GM18511 (cell line): ENCODE measurements around the gene CENPS.
"Not testable (repeated sequence)": the region's sequence is repeated elsewhere in the genome, so short reads cannot be mapped to it uniquely, and the experiment has no call there.

Experiments
- ATAC-seq: cut with Tn5 transposase; IDR thresholded peaks from one replicate; pipeline ENCODE4 v1.9.1; 2021; ENCODE audit warnings: mild to moderate bottlenecking, moderate library complexity; ENCODE audit not compliant: unreplicated experiment

The CENPS gene

GRCh38 chr1:10450156-10450814, 20.1 kb downstream of the CENPS start:
- ATAC-seq, result no peak

GRCh38 chr1:10450836-10451235, 20.6 kb downstream of the CENPS start:
- ATAC-seq, result no peak

DNA sequence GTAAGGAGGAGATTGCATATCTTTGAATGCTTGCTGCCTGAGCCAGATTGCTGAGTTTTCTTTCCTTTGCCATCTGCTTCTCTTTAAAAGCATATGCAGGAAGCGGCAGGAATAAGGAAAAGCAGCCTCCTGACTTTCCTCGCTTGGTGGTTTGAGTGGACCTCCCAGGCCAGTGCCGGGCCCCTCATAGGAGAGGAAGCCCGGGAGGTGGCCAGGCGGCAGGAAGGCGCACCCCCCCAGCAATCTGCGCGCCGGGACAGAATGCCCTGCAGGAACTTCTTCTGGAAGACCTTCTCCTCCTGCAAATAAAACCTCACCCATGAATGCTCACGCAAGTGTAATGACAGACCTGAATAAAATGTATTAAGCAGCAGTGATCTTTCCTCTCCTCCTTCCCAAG, 21.1 kb downstream of the CENPS start:
- ATAC-seq, result no peak

- no peak for ATAC-seq
Measured at GRCh38 chr1:10456048-10456447, 25.8 kb downstream of the CENPS start.

- no peak for ATAC-seq
Measured at GRCh38 chr1:10456661-10457060, 26.4 kb downstream of the CENPS start.

DNA sequence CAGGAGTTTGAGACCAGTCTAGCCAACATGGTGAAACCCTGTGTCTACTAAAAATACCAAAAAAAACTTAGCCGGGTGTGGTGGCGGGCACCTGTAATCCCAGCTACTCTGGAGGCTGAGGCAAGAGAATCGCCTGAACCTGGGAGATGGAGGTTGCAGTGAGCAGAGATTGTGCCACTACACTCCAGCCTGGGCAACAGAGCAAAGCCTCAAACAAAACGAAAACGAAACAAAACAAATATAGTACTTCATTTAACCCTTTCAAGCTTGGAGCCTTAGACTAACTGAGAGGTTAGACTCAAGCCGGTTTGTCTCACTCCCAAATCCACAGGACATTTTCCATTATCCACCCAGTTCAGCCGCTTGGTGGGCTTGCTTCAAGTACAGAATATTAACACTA, 27.2 kb downstream of the CENPS start:
- not testable (repeated sequence) for ATAC-seq

GRCh38 chr1:10457875-10458274, 27.6 kb downstream of the CENPS start:
- no peak for ATAC-seq

DNA sequence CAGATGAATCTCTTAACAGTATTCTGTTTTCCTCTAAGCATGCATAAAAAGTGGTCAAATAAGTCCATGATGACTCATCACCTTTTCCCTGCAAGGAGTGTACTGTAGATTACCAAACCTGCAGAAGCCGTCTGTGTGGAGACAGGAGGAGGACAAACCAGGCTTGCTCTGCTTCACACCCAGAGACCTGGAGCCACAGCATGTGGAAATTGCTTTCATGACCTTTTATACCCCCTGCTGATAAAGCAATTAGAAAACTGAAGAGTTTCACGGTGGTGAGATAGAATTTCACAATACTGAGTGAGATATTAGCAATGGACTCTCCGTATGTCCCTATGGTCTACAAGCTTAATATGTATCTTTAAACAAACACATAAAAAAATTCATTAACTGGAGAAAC, 29.0 kb downstream of the CENPS start:
- no peak for ATAC-seq

DNA sequence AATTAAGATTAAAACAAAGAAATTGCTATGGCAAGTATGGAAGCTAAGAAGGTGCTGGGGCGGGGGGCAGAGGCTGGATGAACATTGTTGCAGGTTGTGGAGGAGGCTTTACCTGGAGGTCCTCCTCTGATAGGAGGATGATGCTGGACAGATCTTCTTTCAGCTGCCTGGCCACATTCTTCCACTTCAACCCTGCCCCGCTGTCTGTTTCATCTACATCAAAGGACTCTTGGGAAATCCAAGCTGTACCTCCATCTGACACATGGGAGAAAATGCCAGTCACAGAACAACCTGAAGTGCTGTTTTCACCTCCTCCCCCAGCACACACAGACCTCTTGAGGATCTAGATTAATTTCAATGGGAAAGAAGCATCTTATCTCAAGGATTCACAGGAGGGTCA, 36.8 kb downstream of the CENPS start:
- no peak for ATAC-seq

- ATAC-seq, result no peak
Measured at GRCh38 chr1:10470043-10470442, 39.8 kb downstream of the CENPS start.

- no peak for ATAC-seq
Measured at GRCh38 chr1:10471411-10472219, 41.4 kb downstream of the CENPS start.

DNA sequence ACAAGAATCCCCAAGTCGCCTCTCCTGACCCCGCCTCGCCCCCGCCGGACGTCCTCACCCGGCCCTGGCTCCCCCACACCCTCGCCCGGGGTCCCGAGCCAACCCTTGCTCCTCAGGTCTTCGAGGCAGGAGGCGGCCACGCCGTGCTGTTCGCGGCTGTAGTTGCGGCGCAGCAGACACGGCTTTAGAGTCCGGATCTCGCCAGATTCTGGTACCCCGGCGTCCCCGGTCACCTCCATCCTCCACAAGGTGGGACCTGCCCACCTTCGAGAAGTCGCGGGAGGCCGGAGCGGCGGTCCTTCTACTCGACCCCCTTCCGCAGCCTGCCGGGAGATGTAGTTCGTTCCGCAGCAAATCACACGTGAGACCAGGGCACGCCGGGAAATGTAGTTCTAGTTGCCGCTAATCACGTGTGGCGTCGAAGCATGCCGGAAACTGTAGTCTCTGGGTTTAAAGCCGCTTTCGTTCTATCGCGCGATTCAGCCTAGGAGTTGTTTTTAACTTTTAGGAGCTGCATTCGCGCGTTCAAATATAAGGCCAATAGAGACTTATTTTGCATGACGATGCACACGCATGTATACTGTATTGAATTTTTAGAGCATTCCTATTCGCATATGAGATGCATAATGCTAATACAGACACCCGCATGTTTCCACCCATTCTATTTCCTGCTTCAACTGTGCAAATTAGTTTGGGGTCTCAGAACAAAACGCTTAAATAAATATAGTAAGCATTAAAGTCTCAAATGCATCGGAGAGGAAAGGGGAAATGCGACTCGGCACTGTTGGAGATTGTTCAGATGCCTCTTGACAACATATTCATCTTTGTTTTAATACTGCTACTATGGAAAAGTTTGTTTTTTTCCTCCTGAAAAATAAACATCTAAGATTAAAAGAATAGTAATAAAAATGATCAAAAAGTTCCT, 42.2 kb downstream of the CENPS start, which contains the start of gene DFFA:
TSS of gene DFFA (minus strand) at position 310 of the 925 bp plus-strand sequence. CDS start at position 239, 71 bp downstream.
- peak; percentile 78 for ATAC-seq

- ATAC-seq, result no peak
Measured at GRCh38 chr1:10473145-10473765, 43.0 kb downstream of the CENPS start.

- ATAC-seq, result not testable (repeated sequence)
Measured at GRCh38 chr1:10474309-10474612, 44.0 kb downstream of the CENPS start.

DNA sequence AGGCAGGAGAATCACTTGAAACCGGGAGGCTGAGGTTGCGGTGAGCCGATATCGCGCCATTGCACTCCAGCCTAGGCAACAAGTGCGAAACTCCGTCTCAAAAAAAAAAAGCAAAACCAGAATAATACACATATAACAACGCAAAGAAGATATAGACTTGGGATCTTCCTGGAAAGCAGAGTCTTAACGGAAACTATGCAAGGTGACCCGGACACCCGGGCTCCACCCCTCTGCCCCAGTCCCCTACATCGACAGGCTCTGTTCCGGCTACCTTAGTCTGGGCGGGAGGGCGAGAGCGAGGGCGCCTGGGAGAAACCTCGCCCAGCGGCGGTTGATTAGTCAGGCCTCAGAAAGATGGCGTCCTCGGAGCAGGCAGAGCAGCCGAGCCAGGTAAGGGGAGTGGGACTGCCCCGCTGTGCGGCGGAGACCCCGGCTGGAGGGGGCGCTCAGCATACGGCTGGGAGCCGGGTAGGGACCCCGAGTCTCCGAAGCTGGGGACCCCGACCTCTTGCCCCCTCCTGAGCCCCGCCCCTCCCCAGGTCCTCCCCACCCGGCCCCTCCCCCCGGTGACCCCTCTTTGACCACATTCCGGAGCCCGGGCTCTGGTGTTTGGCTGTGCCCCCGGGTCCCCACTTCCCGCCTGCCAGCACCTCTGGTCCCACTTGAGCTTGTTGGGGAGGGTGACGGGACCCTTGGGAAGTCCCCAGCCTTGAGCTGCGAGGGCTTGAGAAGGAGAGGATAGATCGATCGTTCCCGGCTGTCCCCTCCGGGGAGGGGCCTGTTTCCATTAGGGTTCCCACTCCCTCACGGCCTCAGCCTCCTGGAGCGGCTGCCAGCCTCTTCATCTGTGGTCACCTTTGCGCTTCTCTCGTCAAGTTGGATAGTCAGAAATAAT, 44.6 kb downstream of the CENPS start, which contains the start of gene PEX14:
TSS of gene PEX14 (plus strand) at position 338 of the 895 bp plus-strand sequence. CDS start at position 355, 17 bp downstream.
- peak; percentile 70 for ATAC-seq

- ATAC-seq, result no peak
Measured at GRCh38 chr1:10475510-10475909, 45.3 kb downstream of the CENPS start.

GRCh38 chr1:10479296-10479695, 49.1 kb downstream of the CENPS start:
- no peak for ATAC-seq

- no peak for ATAC-seq
Measured at GRCh38 chr1:10480614-10481013, 50.4 kb downstream of the CENPS start.

DNA sequence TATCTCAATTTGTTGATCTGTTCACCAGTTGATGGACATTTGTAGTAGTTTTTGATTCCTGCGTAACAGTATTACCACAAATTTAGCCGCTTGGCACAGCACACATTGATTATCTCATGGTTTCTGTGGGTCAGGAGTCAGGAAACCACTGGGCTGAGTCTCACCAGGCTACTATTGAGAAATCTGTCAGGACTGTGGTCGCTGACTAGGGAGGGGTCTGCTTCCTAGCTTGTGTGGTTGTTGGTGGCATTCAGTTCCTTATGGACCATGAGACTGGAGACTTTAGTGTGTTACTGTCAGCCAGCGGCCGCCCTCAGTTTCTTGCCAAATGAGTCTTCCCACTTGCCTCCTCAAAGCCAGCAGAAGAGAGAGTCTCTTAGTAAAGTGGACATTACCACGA, 54.3 kb downstream of the CENPS start:
- no peak for ATAC-seq
